K562 (cell line): ENCODE data around the gene UBE2L3. TPM values are rescaled to one million over a fixed set of nuclear protein-coding genes. Genes with fewer than 3 reads are reported as not detected.
A peak's percentile ranks its signal among the peaks of the same experiment; 100 is the strongest.

Source experiments
- BCL6 ChIP-seq: fragments of 250-450 bp; sonication (Bioruptor Pico); IDR thresholded peaks from 2 replicates; pipeline ENCODE4 v1.4.0; 2020
- E2F1 ChIP-seq: sonication (generic); formaldehyde crosslinking; IDR thresholded peaks from 2 replicates; pipeline ENCODE4 v1.8.1; 2023; ENCODE audit warnings: mild to moderate bottlenecking, missing genetic modification reagents, moderate library complexity
- EZH2 ChIP-seq: IDR thresholded peaks from 2 replicates; pipeline ENCODE4 v1.6.1; 2012; ENCODE audit warnings: low read depth, mild to moderate bottlenecking, inconsistent platforms, low read length, borderline replicate concordance
- HINFP ChIP-seq: fragments of 450-650 bp; conservative IDR thresholded peaks from 2 replicates; pipeline ENCODE4 v1.6.1; 2016; ENCODE audit warnings: missing genetic modification characterization, low read depth, mild to moderate bottlenecking, control low read depth, missing compliant biosample characterization
- HNRNPLL ChIP-seq: fragments of 200-400 bp; formaldehyde crosslinking; IDR thresholded peaks from 2 replicates; pipeline ENCODE4 v1.6.1; 2017; ENCODE audit warnings: low read length, low read depth, mild to moderate bottlenecking; ENCODE audit not compliant: poor library complexity, severe bottlenecking
- MAFG ChIP-seq: fragments of 450-650 bp; conservative IDR thresholded peaks from 2 replicates; pipeline ENCODE4 v1.6.1; 2016; ENCODE audit warnings: missing genetic modification characterization, missing compliant biosample characterization
- MCM5 ChIP-seq: fragments of 450-650 bp; IDR thresholded peaks from 2 replicates; pipeline ENCODE4 v1.6.1; 2016; ENCODE audit warnings: low read depth
- MLX ChIP-seq, 2 experiments: fragments of 450-650 bp in 1 of 2; sonication (generic) in 1 of 2; formaldehyde crosslinking; conservative IDR thresholded peaks; 2 replicates each; pipeline versions ENCODE4 v1.4.0 to v1.8.1; 2020 to 2022; ENCODE audit warnings: mild to moderate bottlenecking in 1 of 2, missing genetic modification reagents in 1 of 2
- MXI1 ChIP-seq: IDR thresholded peaks from 2 replicates; pipeline ENCODE4 v1.6.1; 2011; ENCODE audit warnings: low read depth, mild to moderate bottlenecking, improper control_type of control experiment, low read length
- NFIX ChIP-seq: fragments of 250-450 bp; sonication (Bioruptor Pico); IDR thresholded peaks from 2 replicates; pipeline ENCODE4 v1.4.0; 2020; ENCODE audit warnings: low read depth, mild to moderate bottlenecking, moderate library complexity
- NRF1 ChIP-seq, 2 experiments: fragments of 450-650 bp; IDR thresholded peaks in 1 of 2; conservative IDR thresholded peaks in 1 of 2; 2 replicates each; pipeline ENCODE4 v1.6.1; 2014; ENCODE audit warnings: mild to moderate bottlenecking in 2 of 2
- PHB ChIP-seq: fragments of 250-450 bp; sonication (Bioruptor Pico); IDR thresholded peaks from 2 replicates; pipeline ENCODE4 v1.5.0; 2021
- PHF8 ChIP-seq: fragments of 200-600 bp; sonication (generic); IDR thresholded peaks from 2 replicates; pipeline ENCODE4 v1.6.1; 2012; ENCODE audit warnings: mixed run types, mild to moderate bottlenecking, inconsistent platforms, low read length, moderate library complexity, borderline replicate concordance
- POLR3G ChIP-seq: IDR thresholded peaks from 2 replicates; pipeline ENCODE4 v1.6.1; 2011; ENCODE audit not compliant: insufficient read length, insufficient replicate concordance; ENCODE audit errors: extremely low read depth
- TAF7 ChIP-seq: fragments of 450-650 bp; IDR thresholded peaks from 2 replicates; pipeline ENCODE4 v1.6.1; 2016; ENCODE audit warnings: missing genetic modification characterization, missing compliant biosample characterization
- TRIM28 ChIP-seq: fragments of 450-650 bp; IDR thresholded peaks from 2 replicates; pipeline ENCODE4 v1.6.1; 2017
- ZBTB33 ChIP-seq: sonication (generic); formaldehyde crosslinking; IDR thresholded peaks from 2 replicates; pipeline ENCODE4 v1.8.1; 2023; ENCODE audit warnings: mild to moderate bottlenecking, missing genetic modification reagents
- ZNF3 ChIP-seq: fragments of 250-450 bp; sonication (Bioruptor Pico); IDR thresholded peaks from 2 replicates; pipeline ENCODE4 v1.5.0; 2021; ENCODE audit warnings: mild to moderate bottlenecking, moderate library complexity
- ZNF316 ChIP-seq: fragments of 450-650 bp; IDR thresholded peaks from 2 replicates; pipeline ENCODE4 v1.6.1; 2016
- ZNF347 ChIP-seq: fragments of 450-650 bp; formaldehyde crosslinking; IDR thresholded peaks from 2 replicates; pipeline ENCODE4 v1.4.0; 2020; ENCODE audit warnings: low read depth, mild to moderate bottlenecking, moderate library complexity
- ZNF780A ChIP-seq: fragments of 250-450 bp; sonication (Bioruptor Pico); IDR thresholded peaks from 2 replicates; pipeline ENCODE4 v1.5.0; 2021; ENCODE audit warnings: mild to moderate bottlenecking
- polyA plus RNA-seq, 8 experiments: library from polyadenylated mRNA; depleted of rRNA in 4 of 8; stranded (reverse) in 5 of 8; unstranded in 3 of 8; fragments of >200 nt; fragmentation: Nextera tagmentation in 2 of 8; fragmentation: Illumina TruSeq in 1 of 8; extraction: Ambion mirVana in 2 of 8; extraction: Trizol in 1 of 8; gene quantifications; 2 replicates each; pipeline versions ENCODE4 v1.2.1 to v1.2.3, GENCODE V29; 2011 to 2014; ENCODE audit warnings: inconsistent platforms in 1 of 8, missing spikeins in 1 of 8
- total RNA-seq, 7 experiments: library from RNA; depleted of rRNA in 6 of 7; stranded (reverse); fragments of >200 nt in 6 of 7; fragmentation: Illumina TruSeq in 2 of 7; extraction: Trizol in 2 of 7; gene quantifications; 2 replicates each; pipeline versions ENCODE4 v1.2.1 to v1.2.3, GENCODE V29; 2011 to 2021; ENCODE audit warnings: low replicate concordance in 1 of 7
- TF ChIP-seq, protein P1 (sequence below): sonication (generic); formaldehyde crosslinking; IDR thresholded peaks from 2 replicates; pipeline ENCODE4 v1.9.0; 2022; ENCODE audit warnings: mild to moderate bottlenecking, missing genetic modification reagents
- TF ChIP-seq, protein P2 (sequence below): fragments of 450-650 bp; formaldehyde crosslinking; IDR thresholded peaks from 2 replicates; pipeline ENCODE4 v1.4.0; 2020; ENCODE audit warnings: mild to moderate bottlenecking

The UBE2L3 gene
- total and polyA plus RNA-seq, 9 of the 15 experiments (the other 6 are each of a cell fraction or from before 2014, with no cell fraction given), result 215 to 625 (median 285) TPM

DNA sequence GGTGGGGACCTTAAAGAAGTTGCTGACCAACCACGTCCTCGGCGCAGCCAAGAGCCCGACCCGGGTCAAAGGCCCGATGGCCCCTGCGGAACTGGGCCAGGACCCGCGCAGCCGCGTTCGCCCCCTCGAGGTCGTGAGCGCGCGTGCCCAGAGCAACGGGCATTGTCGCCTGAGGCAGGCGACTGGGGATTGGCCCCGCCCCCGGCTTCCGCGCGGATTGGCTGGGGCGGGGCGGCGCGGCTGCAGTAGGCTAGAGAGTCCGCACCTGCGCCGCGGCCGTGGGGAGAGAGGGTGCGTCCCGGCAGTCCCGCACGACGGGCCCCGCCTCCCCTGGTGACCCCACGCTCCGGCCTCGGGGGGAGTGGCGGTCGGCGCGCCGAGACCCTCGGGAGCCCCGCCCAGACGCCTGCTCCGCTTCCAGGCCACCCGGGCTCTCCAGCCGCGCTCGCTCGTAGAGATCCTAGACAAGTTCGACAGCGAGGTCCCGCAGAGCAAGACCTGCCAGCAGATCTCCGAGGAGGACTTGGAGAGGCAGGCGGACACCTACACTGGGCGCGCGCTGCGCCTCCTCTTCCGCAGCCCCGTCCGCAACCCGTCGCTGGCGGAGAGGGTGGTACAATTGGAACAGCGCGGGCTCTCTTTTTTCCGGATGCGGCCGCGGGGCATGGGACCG is 90.0 kb downstream of the UBE2L3 start (continued):
- TF ChIP-seq, protein P1, sequence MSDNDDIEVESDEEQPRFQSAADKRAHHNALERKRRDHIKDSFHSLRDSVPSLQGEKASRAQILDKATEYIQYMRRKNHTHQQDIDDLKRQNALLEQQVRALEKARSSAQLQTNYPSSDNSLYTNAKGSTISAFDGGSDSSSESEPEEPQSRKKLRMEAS (CRISPR knock-in tag), result no peak
- TF ChIP-seq EZH2 (no peak), ZNF780A (CRISPR knock-in tag) (no peak), POLR3G (no peak), MCM5 (no peak), MAFG (tag) (no peak), ZBTB33 (CRISPR knock-in tag) (no peak), E2F1 (CRISPR knock-in tag) (peak; percentile 96), MLX (CRISPR knock-in tag; conservative IDR thresholded peaks at IDR 0.05) (peak in 1 of 2 experiments; percentile 26; a peak in 2 of 4 replicates), ZNF316 (no peak), MXI1 (peak; percentile 84; the same call in 1 of the 2 replicates), HINFP (tag) (no peak), NFIX (CRISPR knock-in tag) (no peak), HNRNPLL (no peak), TAF7 (tag) (no peak), BCL6 (no peak), ZNF3 (CRISPR knock-in tag) (no peak), TRIM28 (no peak), NRF1 (conservative IDR thresholded peaks at IDR 0.05 in 1 of 2, IDR thresholded peaks at IDR 0.05 in 1 of 2) (no peak), ZNF347 (CRISPR knock-in tag) (no peak), PHB (CRISPR knock-in tag) (no peak), PHF8 (no peak)
- TF ChIP-seq, protein P2, sequence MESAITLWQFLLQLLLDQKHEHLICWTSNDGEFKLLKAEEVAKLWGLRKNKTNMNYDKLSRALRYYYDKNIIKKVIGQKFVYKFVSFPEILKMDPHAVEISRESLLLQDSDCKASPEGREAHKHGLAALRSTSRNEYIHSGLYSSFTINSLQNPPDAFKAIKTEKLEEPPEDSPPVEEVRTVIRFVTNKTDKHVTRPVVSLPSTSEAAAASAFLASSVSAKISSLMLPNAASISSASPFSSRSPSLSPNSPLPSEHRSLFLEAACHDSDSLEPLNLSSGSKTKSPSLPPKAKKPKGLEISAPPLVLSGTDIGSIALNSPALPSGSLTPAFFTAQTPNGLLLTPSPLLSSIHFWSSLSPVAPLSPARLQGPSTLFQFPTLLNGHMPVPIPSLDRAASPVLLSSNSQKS (CRISPR knock-in tag), result no peak
